Limb (tissue), 2 donors: ENCODE data around the gene CCNDBP1.
A peak's percentile ranks its signal among the peaks of the same experiment; 100 is the strongest.
"Not testable (repeated sequence)": the region's sequence is repeated elsewhere in the genome, so short reads cannot be mapped to it uniquely, and the experiment has no call there.

Source experiments
- DNase-seq, 2 donors: peaks; one replicate each; pipeline ENCODE4 v3.0.0-alpha.2; 2016; ENCODE audit errors: extremely low spot score in 2 of 2

The CCNDBP1 gene, protein sequence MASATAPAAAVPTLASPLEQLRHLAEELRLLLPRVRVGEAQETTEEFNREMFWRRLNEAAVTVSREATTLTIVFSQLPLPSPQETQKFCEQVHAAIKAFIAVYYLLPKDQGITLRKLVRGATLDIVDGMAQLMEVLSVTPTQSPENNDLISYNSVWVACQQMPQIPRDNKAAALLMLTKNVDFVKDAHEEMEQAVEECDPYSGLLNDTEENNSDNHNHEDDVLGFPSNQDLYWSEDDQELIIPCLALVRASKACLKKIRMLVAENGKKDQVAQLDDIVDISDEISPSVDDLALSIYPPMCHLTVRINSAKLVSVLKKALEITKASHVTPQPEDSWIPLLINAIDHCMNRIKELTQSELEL

DNA sequence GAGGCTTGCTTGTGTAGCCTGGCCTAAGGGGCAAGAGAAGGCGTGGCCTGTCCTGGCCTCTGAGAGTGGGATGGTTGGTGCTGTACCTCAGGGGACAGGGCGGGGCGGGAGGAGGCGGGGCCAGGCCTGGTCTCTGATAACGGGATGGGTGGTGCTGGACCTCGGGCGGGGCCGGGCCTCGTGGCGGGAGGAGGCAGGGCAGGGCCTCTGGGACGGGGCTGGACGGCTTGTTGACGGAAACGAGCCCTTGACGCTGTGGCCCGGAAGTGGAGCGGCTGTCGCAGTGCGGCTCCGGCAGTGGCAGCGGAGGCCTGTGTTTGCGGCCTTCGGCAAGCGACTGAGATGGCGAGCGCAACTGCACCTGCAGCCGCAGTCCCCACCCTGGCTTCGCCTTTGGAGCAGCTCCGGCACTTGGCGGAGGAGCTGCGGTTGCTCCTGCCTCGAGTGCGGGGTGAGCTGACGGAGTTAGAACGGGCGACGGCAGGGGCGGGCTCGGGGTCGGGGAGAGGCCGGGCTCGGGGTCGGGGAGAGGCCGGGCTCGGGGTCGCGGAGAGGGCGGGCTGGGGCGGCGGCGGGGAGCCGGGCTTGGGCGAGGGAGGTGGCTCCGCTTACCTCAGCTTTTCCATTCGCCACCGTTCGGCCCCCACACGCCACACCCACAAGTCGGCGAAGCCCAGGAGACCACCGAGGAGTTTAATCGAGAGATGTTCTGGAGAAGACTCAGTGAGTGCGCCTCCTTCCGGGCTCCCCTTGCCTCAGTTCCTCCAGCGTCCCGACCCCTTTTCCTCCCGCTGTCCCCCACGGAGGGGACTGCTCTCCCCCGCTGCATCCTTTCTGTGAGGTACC is at the start of gene CCNDBP1:
Gene CCNDBP1 (plus strand): TSS at position 247 of the 846 bp plus-strand sequence. CDS start 96 bp downstream, at position 343.
- DNase-seq: peak; percentile 43 to 87

DNA sequence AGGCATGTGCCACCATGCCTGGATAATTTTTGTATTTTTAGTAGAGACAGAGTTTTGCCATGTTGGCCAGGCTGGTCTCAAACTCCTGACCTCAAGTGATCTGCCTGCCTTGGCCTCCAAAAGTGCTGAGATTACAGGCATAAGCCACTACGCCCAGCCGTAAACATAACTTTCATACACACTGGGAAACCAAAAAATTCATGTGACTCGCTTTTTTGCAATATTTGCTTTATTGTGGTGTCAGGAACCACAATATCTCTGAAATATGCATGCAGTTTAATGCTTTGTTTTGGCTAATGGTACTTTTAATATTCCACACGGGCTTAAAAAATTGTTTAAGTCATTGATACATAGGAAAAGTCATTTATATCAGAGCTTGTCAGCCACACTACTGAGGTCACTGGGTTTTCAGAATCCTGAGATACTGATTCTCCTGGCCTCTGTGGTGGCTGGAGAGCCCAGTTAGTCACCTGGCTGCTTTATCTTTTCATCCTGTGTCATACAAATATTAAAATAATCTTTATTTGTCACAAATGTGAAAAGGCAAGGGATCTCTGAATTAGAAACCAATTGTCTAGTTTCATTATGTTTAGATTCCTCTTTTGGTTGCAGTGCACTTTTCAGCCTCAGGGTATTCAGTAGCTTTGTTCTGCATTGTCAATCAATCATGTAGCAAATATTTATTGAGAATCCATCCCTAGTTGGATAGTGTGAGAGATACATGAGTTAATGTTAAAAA is 41.8 kb upstream of the CCNDBP1 start:
- no peak for DNase-seq

DNA sequence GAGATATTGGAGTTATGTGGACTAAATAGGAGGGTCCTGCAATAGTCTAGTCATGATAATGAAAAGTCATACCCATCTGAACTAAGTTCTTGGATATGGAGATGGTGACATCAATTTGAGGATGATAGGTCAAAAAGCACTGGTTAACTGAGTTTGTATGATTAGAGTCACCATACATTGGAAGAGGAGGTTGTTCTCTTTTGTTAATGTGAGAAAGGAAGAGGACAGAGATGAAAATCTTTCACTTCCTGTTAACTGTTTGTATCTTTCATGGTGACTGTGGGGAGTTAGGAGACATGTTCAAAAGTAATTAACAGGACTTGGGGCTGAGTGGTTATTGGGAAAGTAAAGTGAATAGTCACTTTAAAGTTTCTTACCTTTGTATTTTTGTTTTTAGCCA is 40.7 kb upstream of the CCNDBP1 start:
- DNase-seq: no peak

DNA sequence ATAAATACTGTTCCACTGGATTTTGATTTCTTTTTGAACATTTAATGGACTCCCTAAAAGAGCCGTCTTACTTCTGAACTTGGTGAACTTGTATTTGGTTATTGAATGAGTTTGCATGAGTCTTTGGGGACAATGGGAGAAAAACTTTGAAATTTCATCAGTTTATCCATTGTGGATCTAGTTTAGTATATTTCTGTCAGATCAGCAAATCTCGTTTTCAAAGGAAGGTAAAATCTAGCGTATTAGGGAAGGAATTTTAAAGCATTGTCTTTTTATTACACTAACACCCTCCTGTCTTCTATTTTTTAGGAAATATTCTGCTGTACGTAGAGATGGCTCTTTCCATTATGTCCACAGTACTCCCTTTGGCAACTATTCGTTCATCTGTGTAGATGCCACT is 39.0 kb upstream of the CCNDBP1 start:
- no peak for DNase-seq

- DNase-seq: no peak
These were observed 34.8 kb upstream of the CCNDBP1 start for GRCh38 chr15:43150191-43150929.

GRCh38 chr15:43151688-43152087 is 33.5 kb upstream of the CCNDBP1 start:
- no peak for DNase-seq

GRCh38 chr15:43153269-43153668 is 31.9 kb upstream of the CCNDBP1 start:
- no peak for DNase-seq

DNA sequence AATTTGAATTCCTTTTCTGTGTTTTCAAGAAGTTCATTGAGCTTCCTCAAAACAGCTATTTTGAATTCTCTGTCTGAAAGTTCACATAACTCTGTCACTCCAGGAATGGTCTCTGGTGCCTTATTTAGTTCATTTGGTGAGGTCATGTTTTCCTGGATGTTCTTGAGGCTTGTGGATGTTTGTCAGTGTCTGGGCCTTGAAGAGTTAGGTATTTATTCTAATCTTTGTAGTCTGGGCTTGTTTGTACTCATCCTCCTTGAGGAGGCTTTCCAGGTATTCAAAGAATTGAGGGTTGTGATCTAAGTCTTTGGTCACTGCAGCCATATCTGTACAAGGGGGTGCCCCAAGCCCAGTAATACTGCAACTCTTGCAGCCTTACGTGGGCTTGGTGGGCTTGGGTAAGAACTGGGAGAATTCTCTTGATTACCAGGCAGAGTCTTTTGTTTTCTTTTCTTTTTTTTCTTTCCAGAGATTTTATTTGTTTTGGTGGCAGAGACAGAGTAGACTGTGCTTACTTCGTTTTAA is 19.3 kb upstream of the CCNDBP1 start:
- no peak for DNase-seq

GRCh38 chr15:43167261-43167660 is 17.9 kb upstream of the CCNDBP1 start:
- DNase-seq: not testable (repeated sequence)

GRCh38 chr15:43168192-43169107 is 16.8 kb upstream of the CCNDBP1 start:
- no peak for DNase-seq

DNA sequence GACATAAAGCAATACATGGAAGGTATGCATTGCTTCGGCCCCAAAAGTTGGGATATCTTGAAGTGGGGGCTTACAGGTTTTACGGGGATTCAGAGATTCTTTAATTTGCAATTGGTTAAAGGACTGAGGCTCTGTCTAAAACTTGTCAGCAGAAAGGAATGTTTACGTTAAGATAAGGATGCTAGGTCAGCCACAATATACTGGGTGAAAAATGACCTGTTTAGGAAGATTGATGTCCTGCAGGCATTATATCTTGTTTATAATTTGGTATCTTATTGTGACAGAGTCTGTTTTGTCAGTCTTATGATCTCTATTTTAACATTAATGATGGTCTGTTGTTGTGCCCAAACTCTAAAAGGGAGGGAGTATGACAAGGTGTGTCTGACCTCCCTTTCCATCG is 15.3 kb upstream of the CCNDBP1 start:
- DNase-seq: no peak

- not testable (repeated sequence) for DNase-seq
These were observed 9.4 kb upstream of the CCNDBP1 start for GRCh38 chr15:43175656-43176309.

DNA sequence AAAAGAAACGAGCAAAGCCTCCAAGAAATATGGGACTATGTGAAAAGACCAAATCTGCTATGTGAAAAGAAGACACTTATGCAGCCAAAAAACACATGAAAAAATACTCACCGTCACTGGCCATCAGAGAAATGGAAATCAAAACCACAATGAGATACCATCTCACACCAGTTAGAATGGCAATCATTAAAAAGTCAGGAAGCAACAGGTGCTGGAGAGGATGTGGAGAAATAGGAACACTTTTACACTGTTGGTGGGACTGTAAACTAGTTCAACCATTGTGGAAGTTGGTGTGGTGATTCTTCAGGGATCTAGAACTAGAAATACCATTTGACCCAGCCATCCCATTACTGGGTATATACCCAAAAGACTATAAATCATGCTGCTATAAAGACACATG is 8.1 kb upstream of the CCNDBP1 start:
- not testable (repeated sequence) for DNase-seq

- no peak for DNase-seq
These were observed 1.9 kb upstream of the CCNDBP1 start for GRCh38 chr15:43183270-43183669.

DNA sequence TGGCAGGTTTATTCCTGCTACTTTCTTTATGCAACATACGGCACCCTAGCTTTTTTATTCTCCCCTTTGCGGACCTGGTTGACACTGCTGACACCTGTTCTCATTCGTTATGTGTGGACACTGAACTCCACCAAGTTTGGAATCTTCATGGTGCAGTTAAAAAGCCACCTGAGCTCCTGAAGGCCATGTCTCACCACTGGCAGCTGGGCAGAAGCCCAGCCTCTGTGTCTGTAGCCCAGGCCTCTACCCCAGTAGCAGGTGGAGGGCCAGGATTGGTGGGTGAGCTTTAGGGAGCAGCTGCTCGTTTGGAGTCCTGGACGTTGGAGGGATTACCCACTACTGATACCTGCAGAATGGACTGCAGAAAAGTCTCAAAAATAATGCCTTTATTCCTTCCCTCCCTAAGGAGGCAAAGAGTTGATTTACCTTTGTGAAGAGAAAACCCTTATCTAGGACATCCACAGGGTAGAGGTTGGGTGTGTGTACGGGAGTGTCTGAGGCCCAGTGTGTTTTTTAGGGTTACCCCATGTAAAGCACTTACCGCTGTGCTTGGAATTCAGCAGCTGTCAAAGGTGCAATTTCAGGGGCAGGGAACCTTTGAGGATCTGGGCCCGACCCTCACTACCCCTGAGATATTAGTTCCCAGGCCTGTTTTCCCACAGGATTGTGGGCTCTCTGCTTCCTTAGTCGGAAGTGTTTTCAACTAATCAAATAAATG is 637 bp upstream of the CCNDBP1 start:
- DNase-seq: no peak

GRCh38 chr15:43186003-43186353 is 775 bp downstream of the CCNDBP1 start:
- DNase-seq: no peak

- peak in 1 of 2 donors; percentile 75 for DNase-seq
These were observed 2.4 kb downstream of the CCNDBP1 start for GRCh38 chr15:43187544-43188155.

DNA sequence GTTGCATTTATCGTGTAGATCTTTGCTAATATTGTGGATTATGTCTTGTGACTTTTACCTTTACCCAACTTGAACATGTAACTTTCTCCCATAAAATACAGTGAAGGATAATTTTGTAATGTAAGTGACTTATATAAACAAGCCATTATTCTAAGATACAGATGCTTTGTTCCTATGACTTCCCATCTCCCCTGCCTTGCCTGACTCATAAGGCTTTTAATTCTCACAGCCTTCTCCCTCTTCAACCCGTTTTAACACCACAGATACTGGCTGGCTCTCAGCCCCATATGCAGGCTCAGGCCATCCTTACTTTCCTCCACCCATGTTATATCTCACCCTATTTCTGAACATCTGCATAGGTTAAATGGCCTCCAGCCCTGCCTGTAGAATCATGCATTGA is 4.1 kb downstream of the CCNDBP1 start:
- no peak for DNase-seq
